Measurements from ENCODE around the gene SRSF9. TPM values are rescaled to one million over a fixed set of nuclear protein-coding genes. Genes with fewer than 3 reads are reported as not detected.

SRSF9 gene
- total RNA-seq, 1 experiment from 2014 or later = 302 TPM

DNA sequence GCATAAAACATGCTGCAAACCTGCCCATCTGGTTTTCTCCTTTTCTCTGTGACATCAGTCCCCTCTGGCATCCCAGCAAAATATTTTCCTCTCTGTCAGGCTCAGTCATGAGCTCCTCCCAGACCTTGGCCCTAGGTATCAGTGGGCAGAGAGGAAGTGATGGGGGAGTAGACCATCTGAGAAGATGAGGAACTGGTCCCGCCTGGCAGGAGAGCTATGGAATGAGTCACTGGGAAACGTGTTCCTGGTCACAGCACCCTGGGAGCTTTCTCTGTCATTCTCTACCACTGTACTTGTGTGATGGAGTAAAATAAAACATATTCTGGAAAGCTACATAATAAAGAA is 5.0 kb upstream of the SRSF9 start:
- Mint-ChIP-seq H3K4me1 (peaks cover 17 to 18% of the 10 kb centered on the region in 2 experiments), H3K4me3 (no peak overlapping the region), H3K36me3 (ENCODE audit: insufficient read depth in 1 of 3, low read depth in 3 of 3) (no peaks in the 10 kb centered on the region), H3K9me3 (no peaks in the 10 kb centered on the region), H3K27me3 (ENCODE audit: low read depth) (no peaks in the 10 kb centered on the region), H3K27ac (peak overlapping the region in 1 of 3 experiments; percentile 7; a peak in 2 of 7 replicates)
- Histone ChIP-seq H4K91ac (ENCODE audit: insufficient read length, low read depth, low read length) (no peak overlapping the region), H2BK5ac (ENCODE audit: insufficient read length, low read length) (no peak overlapping the region), H3T11ph (ENCODE audit: low read length) (no peak overlapping the region), H3K9me3 (ENCODE audit: control insufficient read depth, low read depth, low read length) (no peaks in the 10 kb centered on the region), H3K18ac (ENCODE audit: insufficient read length, low read depth, low read length) (no peak overlapping the region), H3K79me1 (ENCODE audit: insufficient read depth, low read depth, low read length, poor library complexity, severe bottlenecking) (no peaks in the 10 kb centered on the region), H3K4me1 (ENCODE audit: insufficient read depth, low read length) (no peaks in the 10 kb centered on the region; the same call in 1 of the 2 replicates), H3K23ac (ENCODE audit: insufficient read length, low read depth, low read length) (no peak overlapping the region), H2BK120ac (ENCODE audit: low read depth, low read length, poor library complexity, severe bottlenecking) (no peak overlapping the region), H2BK15ac (ENCODE audit: low read depth, low read length) (no peak overlapping the region), H3K4me2 (ENCODE audit: insufficient read depth, insufficient read length, low read length) (no peak overlapping the region), H3K27ac (ENCODE audit: insufficient read length, low read depth, low read length) (no peak overlapping the region), H2BK12ac (ENCODE audit: insufficient read length, low read depth, low read length) (no peak overlapping the region), H4K8ac (replicated peaks; ENCODE audit: insufficient read length, low read depth, low read length) (no peak overlapping the region), H2BK20ac (ENCODE audit: low read depth, low read length, poor library complexity, severe bottlenecking) (no peak overlapping the region), H3K56ac (ENCODE audit: insufficient read length, low read depth, low read length) (no peak overlapping the region), H4K20me1 (ENCODE audit: control insufficient read depth, insufficient read depth, insufficient read length) (no peaks in the 10 kb centered on the region), H3K79me2 (ENCODE audit: insufficient read depth, low read length) (no peaks in the 10 kb centered on the region), H3K27me3 (ENCODE audit: insufficient read depth, low read length) (no peaks in the 10 kb centered on the region), H2AFZ (ENCODE audit: low read length) (no peak overlapping the region), H3K9ac (ENCODE audit: extremely low read depth, insufficient read length, low read length) (no peak overlapping the region), H3K23me2 (ENCODE audit: insufficient read length, low read depth, low read length, poor library complexity, severe bottlenecking) (no peaks in the 10 kb centered on the region), H3K14ac (ENCODE audit: insufficient read depth, low read length) (no peak overlapping the region), H2AK5ac (ENCODE audit: insufficient read length, low read length) (no peak overlapping the region), H4K5ac (ENCODE audit: insufficient read length, low read depth, low read length) (no peak overlapping the region), H3K4ac (ENCODE audit: low read depth, low read length) (no peak overlapping the region)
- WGBS (ENCODE audit: extremely low coverage, insufficient read length, low lambda C conversion rate) = no CpG with 5 or more reads among the region's 2 CpGs
- peak; percentile 43 for DNase-seq
- TF ChIP-seq, protein P1, sequence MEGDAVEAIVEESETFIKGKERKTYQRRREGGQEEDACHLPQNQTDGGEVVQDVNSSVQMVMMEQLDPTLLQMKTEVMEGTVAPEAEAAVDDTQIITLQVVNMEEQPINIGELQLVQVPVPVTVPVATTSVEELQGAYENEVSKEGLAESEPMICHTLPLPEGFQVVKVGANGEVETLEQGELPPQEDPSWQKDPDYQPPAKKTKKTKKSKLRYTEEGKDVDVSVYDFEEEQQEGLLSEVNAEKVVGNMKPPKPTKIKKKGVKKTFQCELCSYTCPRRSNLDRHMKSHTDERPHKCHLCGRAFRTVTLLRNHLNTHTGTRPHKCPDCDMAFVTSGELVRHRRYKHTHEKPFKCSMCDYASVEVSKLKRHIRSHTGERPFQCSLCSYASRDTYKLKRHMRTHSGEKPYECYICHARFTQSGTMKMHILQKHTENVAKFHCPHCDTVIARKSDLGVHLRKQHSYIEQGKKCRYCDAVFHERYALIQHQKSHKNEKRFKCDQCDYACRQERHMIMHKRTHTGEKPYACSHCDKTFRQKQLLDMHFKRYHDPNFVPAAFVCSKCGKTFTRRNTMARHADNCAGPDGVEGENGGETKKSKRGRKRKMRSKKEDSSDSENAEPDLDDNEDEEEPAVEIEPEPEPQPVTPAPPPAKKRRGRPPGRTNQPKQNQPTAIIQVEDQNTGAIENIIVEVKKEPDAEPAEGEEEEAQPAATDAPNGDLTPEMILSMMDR (conservative IDR thresholded peaks at IDR 0.05) = no peak

Data from H9 (cell line).